ENCODE results near the gene ERG.

DNA sequence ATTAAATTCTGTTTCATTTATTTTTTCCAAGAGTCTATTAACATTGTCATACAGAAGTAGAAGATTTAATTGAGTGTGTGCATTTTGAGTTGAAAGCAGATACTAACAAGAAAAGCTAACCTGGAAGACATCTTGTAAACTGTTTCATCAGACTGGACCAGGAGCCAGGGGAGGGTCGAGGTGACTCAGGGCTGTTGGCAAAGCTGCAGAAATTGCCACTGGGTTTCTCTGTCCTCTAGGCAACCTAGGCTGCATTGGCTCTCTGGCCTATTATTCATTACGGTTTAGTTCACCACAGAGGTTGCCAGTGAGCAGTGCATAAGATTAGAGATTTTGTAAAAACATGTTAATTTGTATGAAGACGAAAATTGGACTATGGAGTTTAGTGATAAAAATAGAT is 27.5 kb downstream of the ERG start:
- TF ChIP-seq, protein P1, sequence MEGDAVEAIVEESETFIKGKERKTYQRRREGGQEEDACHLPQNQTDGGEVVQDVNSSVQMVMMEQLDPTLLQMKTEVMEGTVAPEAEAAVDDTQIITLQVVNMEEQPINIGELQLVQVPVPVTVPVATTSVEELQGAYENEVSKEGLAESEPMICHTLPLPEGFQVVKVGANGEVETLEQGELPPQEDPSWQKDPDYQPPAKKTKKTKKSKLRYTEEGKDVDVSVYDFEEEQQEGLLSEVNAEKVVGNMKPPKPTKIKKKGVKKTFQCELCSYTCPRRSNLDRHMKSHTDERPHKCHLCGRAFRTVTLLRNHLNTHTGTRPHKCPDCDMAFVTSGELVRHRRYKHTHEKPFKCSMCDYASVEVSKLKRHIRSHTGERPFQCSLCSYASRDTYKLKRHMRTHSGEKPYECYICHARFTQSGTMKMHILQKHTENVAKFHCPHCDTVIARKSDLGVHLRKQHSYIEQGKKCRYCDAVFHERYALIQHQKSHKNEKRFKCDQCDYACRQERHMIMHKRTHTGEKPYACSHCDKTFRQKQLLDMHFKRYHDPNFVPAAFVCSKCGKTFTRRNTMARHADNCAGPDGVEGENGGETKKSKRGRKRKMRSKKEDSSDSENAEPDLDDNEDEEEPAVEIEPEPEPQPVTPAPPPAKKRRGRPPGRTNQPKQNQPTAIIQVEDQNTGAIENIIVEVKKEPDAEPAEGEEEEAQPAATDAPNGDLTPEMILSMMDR (IDR thresholded peaks at IDR 0.05) = no peak
- no peak for TF ChIP-seq POLR2A (IDR thresholded peaks at IDR 0.05)

Measured in Peyer's patch (tissue), 4 donors.